ENCODE results near the gene AKAP13.

- TF ChIP-seq CTCF (IDR thresholded peaks at IDR 0.05; ENCODE audit: low read depth, low read length) (no peak), POLR2A (IDR thresholded peaks at IDR 0.05; ENCODE audit: extremely low read depth, insufficient read length) (no peak), MAX (IDR thresholded peaks at IDR 0.05; ENCODE audit: low read depth, low read length) (no peak), MYC (IDR thresholded peaks at IDR 0.05; ENCODE audit: low read depth, low read length) (no peak)
Observed at GRCh38 chr15:85788771-85789495, 408.5 kb downstream of the AKAP13 start.

All from NB4 (cell line).